ENCODE results near the gene PARK7.
"Not testable (repeated sequence)": the region's sequence is repeated elsewhere in the genome, so short reads cannot be mapped to it uniquely, and the experiment has no call there.

Gene PARK7

GRCh38 chr1:7961216-7962013 lies at the start of gene PARK7:
Gene PARK7, plus strand, starts transcription at chr1:7961711. Its CDS starts 1,075 bp downstream, at chr1:7962786.
- no peaks in the 10 kb centered on the region for H3K9me3 Mint-ChIP-seq
- peaks cover 8% of the 10 kb centered on the region for H3K36me3 Mint-ChIP-seq
- H3K27ac Mint-ChIP-seq: peak within 1 kb of the TSS; percentile 98
- peak within 1 kb of the TSS; percentile 100 for H3K4me3 Mint-ChIP-seq
- no peaks in the 10 kb centered on the region for H3K27me3 Mint-ChIP-seq
- H3K4me1 Mint-ChIP-seq: peaks cover 63% of the 10 kb centered on the region

GRCh38 chr1:7912145-7912544 lies 49.4 kb upstream of the PARK7 start:
- Mint-ChIP-seq H3K4me1 (peaks cover 60% of the 10 kb centered on the region), H3K36me3 (peaks cover 2% of the 10 kb centered on the region), H3K9me3 (no peaks in the 10 kb centered on the region), H3K27me3 (no peaks in the 10 kb centered on the region), H3K27ac (peak overlapping the region; percentile 86), H3K4me3 (peak overlapping the region; percentile 95)

- Mint-ChIP-seq H3K27me3 (no peaks in the 10 kb centered on the region), H3K4me1 (peaks cover 64% of the 10 kb centered on the region), H3K36me3 (peaks cover 6% of the 10 kb centered on the region), H3K27ac (peak overlapping the region; percentile 86), H3K4me3 (peak overlapping the region; percentile 95), H3K9me3 (no peaks in the 10 kb centered on the region)
These were observed 48.6 kb upstream of the PARK7 start for GRCh38 chr1:7912743-7913557.

GRCh38 chr1:7915826-7916500 lies 45.5 kb upstream of the PARK7 start:
- H3K4me1 Mint-ChIP-seq: peaks cover 67% of the 10 kb centered on the region
- peaks cover 16% of the 10 kb centered on the region for H3K36me3 Mint-ChIP-seq
- H3K4me3 Mint-ChIP-seq: peak overlapping the region; percentile 78
- no peaks in the 10 kb centered on the region for H3K27me3 Mint-ChIP-seq
- no peaks in the 10 kb centered on the region for H3K9me3 Mint-ChIP-seq
- H3K27ac Mint-ChIP-seq: peak overlapping the region; percentile 94

- H3K4me1 Mint-ChIP-seq: peaks cover 64% of the 10 kb centered on the region
- no peaks in the 10 kb centered on the region for H3K27me3 Mint-ChIP-seq
- peak overlapping the region; percentile 94 for H3K27ac Mint-ChIP-seq
- no peaks in the 10 kb centered on the region for H3K9me3 Mint-ChIP-seq
- peaks cover 16% of the 10 kb centered on the region for H3K36me3 Mint-ChIP-seq
- H3K4me3 Mint-ChIP-seq: peak overlapping the region; percentile 78
These were observed 45.0 kb upstream of the PARK7 start for GRCh38 chr1:7916501-7916830.

- H3K4me1 Mint-ChIP-seq: peaks cover 60% of the 10 kb centered on the region
- H3K4me3 Mint-ChIP-seq, H3K27ac Mint-ChIP-seq, H3K9me3 Mint-ChIP-seq, H3K27me3 Mint-ChIP-seq: not testable (repeated sequence)
- peaks cover 21% of the 10 kb centered on the region for H3K36me3 Mint-ChIP-seq
These were observed 43.5 kb upstream of the PARK7 start for GRCh38 chr1:7917971-7918370.

- Mint-ChIP-seq H3K4me3 (no peak overlapping the region), H3K9me3 (no peaks in the 10 kb centered on the region), H3K27ac (peak overlapping the region; percentile 23), H3K4me1 (peaks cover 48% of the 10 kb centered on the region), H3K36me3 (peaks cover 21% of the 10 kb centered on the region), H3K27me3 (no peaks in the 10 kb centered on the region)
These were observed 41.6 kb upstream of the PARK7 start for GRCh38 chr1:7919880-7920279.

GRCh38 chr1:7921796-7922195 lies 39.7 kb upstream of the PARK7 start:
- Mint-ChIP-seq H3K27me3 (no peaks in the 10 kb centered on the region), H3K4me1 (peaks cover 38% of the 10 kb centered on the region), H3K36me3 (peaks cover 25% of the 10 kb centered on the region), H3K4me3 (no peak overlapping the region), H3K27ac (no peak overlapping the region), H3K9me3 (no peaks in the 10 kb centered on the region)

- Mint-ChIP-seq H3K4me3 (no peak overlapping the region), H3K9me3 (no peaks in the 10 kb centered on the region), H3K4me1 (peaks cover 33% of the 10 kb centered on the region), H3K36me3 (peaks cover 23% of the 10 kb centered on the region), H3K27ac (no peak overlapping the region), H3K27me3 (no peaks in the 10 kb centered on the region)
These were observed 39.2 kb upstream of the PARK7 start for GRCh38 chr1:7922301-7922700.

GRCh38 chr1:7927061-7927460 lies 34.5 kb upstream of the PARK7 start:
- Mint-ChIP-seq H3K27ac (peak overlapping the region; percentile 59), H3K36me3 (peaks cover 32% of the 10 kb centered on the region), H3K4me1 (peaks cover 42% of the 10 kb centered on the region)
- H3K4me3 Mint-ChIP-seq, H3K9me3 Mint-ChIP-seq, H3K27me3 Mint-ChIP-seq: not testable (repeated sequence)

GRCh38 chr1:7928247-7928646 lies 33.3 kb upstream of the PARK7 start:
- Mint-ChIP-seq H3K9me3 (no peaks in the 10 kb centered on the region), H3K4me3 (no peak overlapping the region), H3K4me1 (peaks cover 49% of the 10 kb centered on the region), H3K36me3 (peaks cover 38% of the 10 kb centered on the region), H3K27me3 (no peaks in the 10 kb centered on the region), H3K27ac (no peak overlapping the region)

GRCh38 chr1:7929637-7930036 lies 31.9 kb upstream of the PARK7 start:
- Mint-ChIP-seq H3K27me3 (no peaks in the 10 kb centered on the region), H3K27ac (peak overlapping the region; percentile 10), H3K9me3 (no peaks in the 10 kb centered on the region), H3K4me1 (peaks cover 49% of the 10 kb centered on the region), H3K36me3 (peaks cover 46% of the 10 kb centered on the region), H3K4me3 (peak overlapping the region; percentile 8)

GRCh38 chr1:7930645-7931445 lies 30.7 kb upstream of the PARK7 start:
- H3K4me3 Mint-ChIP-seq: peak overlapping the region; percentile 76
- H3K9me3 Mint-ChIP-seq: no peaks in the 10 kb centered on the region
- H3K36me3 Mint-ChIP-seq: peaks cover 50% of the 10 kb centered on the region
- peak overlapping the region; percentile 87 for H3K27ac Mint-ChIP-seq
- peaks cover 51% of the 10 kb centered on the region for H3K4me1 Mint-ChIP-seq
- no peaks in the 10 kb centered on the region for H3K27me3 Mint-ChIP-seq

GRCh38 chr1:7931446-7931812 lies 30.1 kb upstream of the PARK7 start:
- Mint-ChIP-seq H3K4me1 (peaks cover 52% of the 10 kb centered on the region), H3K36me3 (peaks cover 48% of the 10 kb centered on the region), H3K27me3 (no peaks in the 10 kb centered on the region), H3K4me3 (peak overlapping the region; percentile 76), H3K9me3 (no peaks in the 10 kb centered on the region), H3K27ac (peak overlapping the region; percentile 87)

- peak overlapping the region; percentile 30 for H3K27ac Mint-ChIP-seq
- H3K9me3 Mint-ChIP-seq: no peaks in the 10 kb centered on the region
- H3K4me1 Mint-ChIP-seq: peaks cover 53% of the 10 kb centered on the region
- H3K4me3 Mint-ChIP-seq: peak overlapping the region; percentile 26
- peaks cover 51% of the 10 kb centered on the region for H3K36me3 Mint-ChIP-seq
- no peaks in the 10 kb centered on the region for H3K27me3 Mint-ChIP-seq
These were observed 28.9 kb upstream of the PARK7 start for GRCh38 chr1:7932524-7933138.
